ENCODE data around the gene CARNS1.

DNA sequence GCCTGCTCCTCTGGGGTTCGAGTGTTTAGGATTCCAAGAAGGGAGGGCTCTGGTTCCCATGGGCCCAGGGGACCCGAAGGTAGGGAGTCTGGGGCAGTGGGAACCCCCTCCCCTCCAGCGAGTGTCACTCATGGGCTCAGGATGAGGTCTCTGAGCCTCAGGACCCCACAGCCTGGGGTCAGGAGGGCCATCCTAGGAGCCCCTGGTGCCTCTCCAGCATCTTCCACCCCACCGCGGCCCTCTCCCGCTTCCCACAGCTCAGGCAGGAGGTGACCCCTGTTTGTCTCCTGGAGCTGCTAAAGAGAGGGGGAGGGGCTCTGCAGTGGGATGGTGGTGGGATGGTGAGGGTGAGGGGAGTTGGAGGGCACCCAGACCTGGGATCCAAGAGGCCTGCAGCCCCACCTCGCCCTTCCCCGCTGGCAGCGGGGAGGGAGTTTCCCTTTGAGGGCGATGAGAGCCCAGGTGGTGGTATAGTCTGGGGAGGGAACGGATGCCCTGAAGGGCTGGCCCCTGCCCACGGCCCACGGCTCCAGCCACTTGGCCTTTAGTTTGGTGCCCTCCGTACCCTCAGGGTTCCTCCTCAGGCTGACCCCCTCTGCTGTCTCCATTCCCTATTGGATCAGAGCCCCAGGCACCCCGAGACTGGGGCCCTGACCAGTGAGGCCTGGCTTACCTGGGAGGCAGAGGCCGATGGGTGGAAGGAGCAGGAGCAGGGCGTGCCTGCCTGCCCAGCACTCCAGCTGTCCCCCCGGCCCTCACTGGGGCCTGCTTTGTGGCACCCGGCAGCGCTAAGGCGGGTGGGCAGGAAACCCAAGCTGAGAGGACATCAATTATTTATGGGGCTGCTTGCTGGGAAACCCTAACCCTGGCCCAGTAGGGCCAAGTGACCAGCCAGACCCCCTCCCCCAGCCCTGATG, 38.6 kb downstream of the CARNS1 start:
- TF ChIP-seq, protein P1, sequence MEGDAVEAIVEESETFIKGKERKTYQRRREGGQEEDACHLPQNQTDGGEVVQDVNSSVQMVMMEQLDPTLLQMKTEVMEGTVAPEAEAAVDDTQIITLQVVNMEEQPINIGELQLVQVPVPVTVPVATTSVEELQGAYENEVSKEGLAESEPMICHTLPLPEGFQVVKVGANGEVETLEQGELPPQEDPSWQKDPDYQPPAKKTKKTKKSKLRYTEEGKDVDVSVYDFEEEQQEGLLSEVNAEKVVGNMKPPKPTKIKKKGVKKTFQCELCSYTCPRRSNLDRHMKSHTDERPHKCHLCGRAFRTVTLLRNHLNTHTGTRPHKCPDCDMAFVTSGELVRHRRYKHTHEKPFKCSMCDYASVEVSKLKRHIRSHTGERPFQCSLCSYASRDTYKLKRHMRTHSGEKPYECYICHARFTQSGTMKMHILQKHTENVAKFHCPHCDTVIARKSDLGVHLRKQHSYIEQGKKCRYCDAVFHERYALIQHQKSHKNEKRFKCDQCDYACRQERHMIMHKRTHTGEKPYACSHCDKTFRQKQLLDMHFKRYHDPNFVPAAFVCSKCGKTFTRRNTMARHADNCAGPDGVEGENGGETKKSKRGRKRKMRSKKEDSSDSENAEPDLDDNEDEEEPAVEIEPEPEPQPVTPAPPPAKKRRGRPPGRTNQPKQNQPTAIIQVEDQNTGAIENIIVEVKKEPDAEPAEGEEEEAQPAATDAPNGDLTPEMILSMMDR (IDR thresholded peaks at IDR 0.05), result no peak
- no peak for TF ChIP-seq POLR2A (IDR thresholded peaks at IDR 0.05)
